Measurements from ENCODE around the gene BTK.

Gene BTK

DNA sequence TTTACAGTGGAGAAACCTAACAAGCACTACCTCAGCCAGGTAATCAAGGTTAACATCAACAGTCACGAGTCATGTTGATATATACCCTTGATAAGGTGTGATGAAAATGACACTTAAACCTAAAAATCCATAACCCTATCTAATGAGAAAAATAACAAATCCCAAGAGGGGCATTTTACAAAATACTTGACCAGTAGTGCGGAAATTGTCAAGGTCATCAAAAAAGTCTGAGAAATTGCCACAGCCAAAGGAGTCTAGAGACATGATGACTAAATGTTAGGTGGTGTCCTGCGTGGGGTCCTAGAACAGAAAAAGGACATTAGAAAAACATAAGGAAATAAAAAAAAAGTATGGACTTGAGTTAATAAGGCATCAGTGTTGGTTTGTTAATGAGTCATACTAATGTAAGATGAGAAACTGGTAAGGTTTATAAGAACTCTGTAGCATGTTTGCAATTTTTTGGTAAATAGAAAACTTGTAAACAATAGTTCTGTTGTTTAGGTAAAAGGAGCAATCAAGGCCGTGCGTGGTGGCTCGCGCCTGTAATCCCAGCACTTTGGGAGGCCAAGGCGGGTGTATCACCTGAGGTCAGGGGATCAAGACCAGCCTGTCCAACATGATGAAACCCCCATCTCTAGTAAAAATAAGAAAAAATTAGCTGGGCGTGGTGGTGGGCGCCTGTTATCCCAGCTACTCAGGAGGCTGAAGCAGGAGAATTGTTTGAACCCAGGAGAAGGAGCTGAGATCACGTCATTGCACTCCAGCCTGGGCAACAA is 7.7 kb upstream of the BTK start:
- H3K79me1 ChIP-seq (ENCODE audit: low read depth, low read length): peaks cover 3% of the 10 kb centered on the region
- no peak overlapping the region for H3K4me3 ChIP-seq (ENCODE audit: low read length in 2 of 2)
- H3K4me1 ChIP-seq (ENCODE audit: control insufficient read depth in 2 of 2, insufficient read depth in 1 of 2, low read depth in 1 of 2, low read length in 2 of 2): peaks cover 3 to 9% of the 10 kb centered on the region in 2 donors
- H4K8ac ChIP-seq (ENCODE audit: low read depth, low read length): no peak overlapping the region
- no peak overlapping the region for H4K91ac ChIP-seq (ENCODE audit: low read depth, low read length, poor library complexity)
- H3K9me3 ChIP-seq (replicated peaks in 1 of 2; ENCODE audit: control insufficient read depth in 2 of 2, insufficient read depth in 1 of 2, low read depth in 1 of 2, low read length in 2 of 2): no peaks in the 10 kb centered on the region
- no peak overlapping the region for H3K4ac ChIP-seq (ENCODE audit: low read length)
- WGBS, 2 donors (ENCODE audit: extremely low coverage in 2 of 2, insufficient read length in 2 of 2, insufficient replicate concordance in 1 of 2): no CpG with 5 or more reads among the region's 11 CpGs
- no peaks in the 10 kb centered on the region for H3K27me3 ChIP-seq (ENCODE audit: control insufficient read depth in 3 of 3, insufficient read depth in 3 of 3, low read depth in 1 of 3, low read length in 3 of 3)
- H3K23ac ChIP-seq (ENCODE audit: low read depth, low read length, poor library complexity): no peak overlapping the region
- H2BK15ac ChIP-seq (ENCODE audit: low read length): no peak overlapping the region
- H3K9ac ChIP-seq (ENCODE audit: low read depth, low read length, poor library complexity): no peak overlapping the region
- H2AFZ ChIP-seq (ENCODE audit: low read length): no peak overlapping the region
- H2AK5ac ChIP-seq (ENCODE audit: low read depth, low read length): no peak overlapping the region
- DNase-seq (ENCODE audit: low spot score): no peak
- no peak overlapping the region for H3K14ac ChIP-seq (ENCODE audit: low read length)
- no peak overlapping the region for H2BK5ac ChIP-seq (ENCODE audit: low read length)
- peaks cover 8 to 52% of the 10 kb centered on the region in 2 donors for H3K36me3 ChIP-seq (replicated peaks in 1 of 2; ENCODE audit: control insufficient read depth in 2 of 2, insufficient read depth in 2 of 2, low read length in 2 of 2)
- H3K27ac ChIP-seq (replicated peaks; ENCODE audit: low read length): no peak overlapping the region
- no peak overlapping the region for H2BK12ac ChIP-seq (ENCODE audit: low read length)
- H3K18ac ChIP-seq (ENCODE audit: low read length): no peak overlapping the region
- no peak overlapping the region for H3K4me2 ChIP-seq (ENCODE audit: insufficient read depth, low read length, poor library complexity, severe bottlenecking)
- no peak overlapping the region for H2BK120ac ChIP-seq (ENCODE audit: low read depth, low read length)

DNA sequence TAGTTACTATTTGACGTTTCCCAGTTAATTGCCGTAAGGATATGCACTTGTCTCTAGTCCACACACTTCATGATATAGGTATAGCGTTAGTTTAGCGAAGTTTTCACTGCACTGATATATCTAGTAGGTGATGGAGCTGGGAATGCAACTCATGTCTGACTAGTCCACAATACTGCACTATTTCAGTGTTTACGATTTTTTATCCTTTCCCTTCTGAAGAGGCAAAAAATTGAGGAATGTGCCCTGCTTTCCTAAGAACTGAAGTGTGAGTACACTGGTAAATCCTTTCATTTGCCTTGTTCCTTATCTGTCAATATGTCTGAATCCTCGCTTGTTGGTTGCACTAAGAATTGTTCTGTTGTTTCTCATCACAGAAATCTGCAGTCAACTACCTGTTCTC is 5.8 kb upstream of the BTK start:
- H3K9ac ChIP-seq (ENCODE audit: low read depth, low read length, poor library complexity): peak overlapping the region; percentile 4
- H3K4ac ChIP-seq (ENCODE audit: low read length): no peak overlapping the region
- H2BK15ac ChIP-seq (ENCODE audit: low read length): no peak overlapping the region
- H3K27ac ChIP-seq (replicated peaks; ENCODE audit: low read length): no peak overlapping the region
- H3K23ac ChIP-seq (ENCODE audit: low read depth, low read length, poor library complexity): no peak overlapping the region
- peaks cover 3 to 9% of the 10 kb centered on the region in 2 donors for H3K4me1 ChIP-seq (ENCODE audit: control insufficient read depth in 2 of 2, insufficient read depth in 1 of 2, low read depth in 1 of 2, low read length in 2 of 2)
- no peak overlapping the region for H4K91ac ChIP-seq (ENCODE audit: low read depth, low read length, poor library complexity)
- no peaks in the 10 kb centered on the region for H3K9me3 ChIP-seq (replicated peaks in 1 of 2; ENCODE audit: control insufficient read depth in 2 of 2, insufficient read depth in 1 of 2, low read depth in 1 of 2, low read length in 2 of 2)
- H2AK5ac ChIP-seq (ENCODE audit: low read depth, low read length): no peak overlapping the region
- H4K8ac ChIP-seq (ENCODE audit: low read depth, low read length): no peak overlapping the region
- no peak overlapping the region for H3K18ac ChIP-seq (ENCODE audit: low read length)
- peak overlapping the region; percentile 49 for H3K4me2 ChIP-seq (ENCODE audit: insufficient read depth, low read length, poor library complexity, severe bottlenecking)
- no peak overlapping the region for H3K14ac ChIP-seq (ENCODE audit: low read length)
- peak overlapping the region; percentile 74 to 97 for H3K4me3 ChIP-seq (ENCODE audit: low read length in 2 of 2)
- H2BK12ac ChIP-seq (ENCODE audit: low read length): no peak overlapping the region
- no peak for DNase-seq (ENCODE audit: low spot score)
- H2BK120ac ChIP-seq (ENCODE audit: low read depth, low read length): no peak overlapping the region
- H3K27me3 ChIP-seq (ENCODE audit: control insufficient read depth in 3 of 3, insufficient read depth in 3 of 3, low read depth in 1 of 3, low read length in 3 of 3): no peaks in the 10 kb centered on the region
- WGBS, 2 donors (ENCODE audit: extremely low coverage in 2 of 2, insufficient read length in 2 of 2, insufficient replicate concordance in 1 of 2): no CpG with 5 or more reads among the region's 6 CpGs
- peaks cover 3% of the 10 kb centered on the region for H3K79me1 ChIP-seq (ENCODE audit: low read depth, low read length)
- H3K36me3 ChIP-seq (replicated peaks in 1 of 2; ENCODE audit: control insufficient read depth in 2 of 2, insufficient read depth in 2 of 2, low read length in 2 of 2): peaks cover 8 to 50% of the 10 kb centered on the region in 2 donors
- H2BK5ac ChIP-seq (ENCODE audit: low read length): no peak overlapping the region
- no peak overlapping the region for H2AFZ ChIP-seq (ENCODE audit: low read length)

DNA sequence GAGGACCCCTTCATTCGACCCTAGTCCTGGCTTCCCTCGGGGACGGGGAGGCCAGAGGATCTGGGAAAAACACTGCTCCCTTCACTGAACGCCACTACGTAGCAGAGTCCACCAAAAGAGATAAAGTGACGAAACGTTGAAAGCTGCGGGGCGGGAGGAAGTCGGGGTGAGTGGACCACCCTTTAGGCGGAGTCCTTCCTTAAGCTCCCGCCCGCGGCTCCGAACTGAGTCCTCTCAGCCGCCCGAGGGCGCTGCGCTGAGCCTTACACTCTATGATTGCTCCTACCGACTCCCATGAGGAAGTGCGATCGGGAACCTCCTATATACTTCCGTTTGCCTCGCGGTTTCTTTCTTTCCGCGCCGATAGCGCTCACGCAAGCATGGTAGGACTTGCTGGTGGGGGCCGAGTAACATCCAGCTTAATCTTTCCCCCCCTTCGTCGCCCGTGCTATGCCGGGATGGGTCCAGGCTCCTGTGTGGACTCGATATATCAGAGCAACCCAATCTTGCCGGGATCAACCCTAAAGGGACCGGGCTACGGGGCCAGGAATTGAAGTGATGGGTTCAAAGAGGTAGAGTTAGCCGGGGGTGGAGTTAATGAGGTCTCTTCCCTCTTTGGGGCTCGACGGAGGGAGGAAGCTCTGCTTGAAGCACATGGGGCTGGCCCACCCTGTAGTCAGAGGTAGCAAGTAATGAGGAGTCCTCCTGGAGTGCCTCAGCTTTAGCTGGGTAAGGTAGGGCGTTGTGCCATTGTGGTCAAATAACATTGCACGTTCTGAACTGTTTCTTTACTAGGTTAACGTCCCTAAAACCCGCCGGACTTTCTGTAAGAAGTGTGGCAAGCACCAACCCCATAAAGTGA is 4.9 kb upstream of the BTK start, which contains the start of gene RPL36A:
Gene RPL36A, plus strand, starts transcription at position 348 of the 862 bp plus-strand sequence. Its CDS starts 33 bp downstream, at position 381.
- peak within 1 kb of the TSS; percentile 97 for H3K9ac ChIP-seq (ENCODE audit: low read depth, low read length, poor library complexity)
- no peak within 1 kb of the TSS for H3K23ac ChIP-seq (ENCODE audit: low read depth, low read length, poor library complexity)
- H2AK5ac ChIP-seq (ENCODE audit: low read depth, low read length): no peak within 1 kb of the TSS
- no peak within 1 kb of the TSS for H3K14ac ChIP-seq (ENCODE audit: low read length)
- DNase-seq (ENCODE audit: low spot score): peak; percentile 70
- peaks cover 3 to 9% of the 10 kb centered on the region in 2 donors for H3K4me1 ChIP-seq (ENCODE audit: control insufficient read depth in 2 of 2, insufficient read depth in 1 of 2, low read depth in 1 of 2, low read length in 2 of 2)
- H2BK15ac ChIP-seq (ENCODE audit: low read length): no peak within 1 kb of the TSS
- H2BK5ac ChIP-seq (ENCODE audit: low read length): no peak within 1 kb of the TSS
- H3K4me2 ChIP-seq (ENCODE audit: insufficient read depth, low read length, poor library complexity, severe bottlenecking): peak within 1 kb of the TSS; percentile 54
- peaks cover 8 to 43% of the 10 kb centered on the region in 2 donors for H3K36me3 ChIP-seq (replicated peaks in 1 of 2; ENCODE audit: control insufficient read depth in 2 of 2, insufficient read depth in 2 of 2, low read length in 2 of 2)
- H4K8ac ChIP-seq (ENCODE audit: low read depth, low read length): peak within 1 kb of the TSS; percentile 65
- peak within 1 kb of the TSS; percentile 51 for H3K27ac ChIP-seq (replicated peaks; ENCODE audit: low read length)
- WGBS, 2 donors (ENCODE audit: extremely low coverage in 2 of 2, insufficient read length in 2 of 2, insufficient replicate concordance in 1 of 2): no CpG with 5 or more reads among the region's 47 CpGs
- no peaks in the 10 kb centered on the region for H3K27me3 ChIP-seq (ENCODE audit: control insufficient read depth in 3 of 3, insufficient read depth in 3 of 3, low read depth in 1 of 3, low read length in 3 of 3)
- no peak within 1 kb of the TSS for H2BK12ac ChIP-seq (ENCODE audit: low read length)
- H3K18ac ChIP-seq (ENCODE audit: low read length): peak within 1 kb of the TSS; percentile 80
- no peak within 1 kb of the TSS for H2BK120ac ChIP-seq (ENCODE audit: low read depth, low read length)
- H4K91ac ChIP-seq (ENCODE audit: low read depth, low read length, poor library complexity): no peak within 1 kb of the TSS
- H3K4ac ChIP-seq (ENCODE audit: low read length): no peak within 1 kb of the TSS
- peak within 1 kb of the TSS; percentile 88 for H2AFZ ChIP-seq (ENCODE audit: low read length)
- H3K4me3 ChIP-seq (ENCODE audit: low read length in 2 of 2): peak within 1 kb of the TSS; percentile 74 to 97
- peaks cover 3% of the 10 kb centered on the region for H3K79me1 ChIP-seq (ENCODE audit: low read depth, low read length)
- H3K9me3 ChIP-seq (replicated peaks in 1 of 2; ENCODE audit: control insufficient read depth in 2 of 2, insufficient read depth in 1 of 2, low read depth in 1 of 2, low read length in 2 of 2): no peaks in the 10 kb centered on the region

- DNase-seq (ENCODE audit: low spot score): no peak
Observed at GRCh38 chrX:101388604-101389003, 2.6 kb upstream of the BTK start.

More at GRCh38 chrX:101388604-101389003, 2.6 kb upstream of the BTK start:
- Histone ChIP-seq H3K9me3 (replicated peaks in 1 of 2; ENCODE audit: control insufficient read depth in 2 of 2, insufficient read depth in 1 of 2, low read depth in 1 of 2, low read length in 2 of 2) (no peaks in the 10 kb centered on the region), H2BK5ac (ENCODE audit: low read length) (no peak overlapping the region), H3K27ac (replicated peaks; ENCODE audit: low read length) (no peak overlapping the region), H3K4ac (ENCODE audit: low read length) (no peak overlapping the region), H3K14ac (ENCODE audit: low read length) (no peak overlapping the region), H2BK120ac (ENCODE audit: low read depth, low read length) (no peak overlapping the region), H3K4me2 (ENCODE audit: insufficient read depth, low read length, poor library complexity, severe bottlenecking) (no peak overlapping the region), H2BK15ac (ENCODE audit: low read length) (no peak overlapping the region), H3K36me3 (replicated peaks in 1 of 2; ENCODE audit: control insufficient read depth in 2 of 2, insufficient read depth in 2 of 2, low read length in 2 of 2) (peaks cover 8 to 22% of the 10 kb centered on the region in 2 donors), H4K8ac (ENCODE audit: low read depth, low read length) (no peak overlapping the region), H3K9ac (ENCODE audit: low read depth, low read length, poor library complexity) (no peak overlapping the region), H2AK5ac (ENCODE audit: low read depth, low read length) (no peak overlapping the region), H3K18ac (ENCODE audit: low read length) (no peak overlapping the region), H3K23ac (ENCODE audit: low read depth, low read length, poor library complexity) (no peak overlapping the region), H3K27me3 (ENCODE audit: control insufficient read depth in 3 of 3, insufficient read depth in 3 of 3, low read depth in 1 of 3, low read length in 3 of 3) (no peaks in the 10 kb centered on the region), H2AFZ (ENCODE audit: low read length) (no peak overlapping the region), H3K4me3 (ENCODE audit: low read length in 2 of 2) (no peak overlapping the region), H3K4me1 (ENCODE audit: control insufficient read depth in 2 of 2, insufficient read depth in 1 of 2, low read depth in 1 of 2, low read length in 2 of 2) (peaks cover 3 to 9% of the 10 kb centered on the region in 2 donors), H2BK12ac (ENCODE audit: low read length) (no peak overlapping the region), H3K79me1 (ENCODE audit: low read depth, low read length) (peaks cover 3% of the 10 kb centered on the region), H4K91ac (ENCODE audit: low read depth, low read length, poor library complexity) (no peak overlapping the region)
- no CpG with 5 or more reads among the region's 3 CpGs for WGBS, 2 donors (ENCODE audit: extremely low coverage in 2 of 2, insufficient read length in 2 of 2, insufficient replicate concordance in 1 of 2)
